ENCODE measurements around the gene PANX2. TPM values are rescaled to one million over a fixed set of nuclear protein-coding genes. Genes with fewer than 3 reads are reported as not detected.

Gene PANX2
- total and polyA plus RNA-seq, 2 of the 13 experiments (the other 11 are each of a cell fraction or from before 2014, with no cell fraction given), result 0.15 to 1.1 TPM

- ATAC-seq, result no peak
- FAIRE-seq, result no peak
- Histone ChIP-seq H3K4me1 (ENCODE audit: insufficient read depth, low read length) (no peaks in the 10 kb centered on the region), H3K4me2 (ENCODE audit: low read depth, low read length) (no peak overlapping the region), H3K9me3 (ENCODE audit: low read length) (no peaks in the 10 kb centered on the region), H2AFZ (ENCODE audit: low read length) (no peak overlapping the region), H3K9ac (ENCODE audit: insufficient read depth, low read depth, low read length) (no peak overlapping the region), H3K27ac (ENCODE audit: extremely low read length, insufficient read depth, low read length) (no peak overlapping the region), H3K27me3 (ENCODE audit: control insufficient read depth in 1 of 2, insufficient read depth in 2 of 2, low read length in 2 of 2) (peaks cover 1 to 29% of the 10 kb centered on the region in 2 experiments; a peak in 4 of 5 replicates), H3K79me2 (ENCODE audit: insufficient read depth, low read length) (no peaks in the 10 kb centered on the region), H3K4me3 (replicated peaks in 1 of 3; ENCODE audit: insufficient read depth in 1 of 3, low read depth in 2 of 3, low read length in 3 of 3) (no peak overlapping the region), H4K20me1 (ENCODE audit: insufficient read depth, low read length) (no peaks in the 10 kb centered on the region), H3K36me3 (replicated peaks in 1 of 2; ENCODE audit: control insufficient read depth in 1 of 2, insufficient read depth in 2 of 2, low read length in 2 of 2) (no peaks in the 10 kb centered on the region)
- TF ChIP-seq ZNF670 (CRISPR knock-in tag; IDR thresholded peaks at IDR 0.05; ENCODE audit: borderline replicate concordance), result no peak
- no peak for TF ChIP-seq U2AF2 (IDR thresholded peaks at IDR 0.05; ENCODE audit: low read depth, low read length)
- TF ChIP-seq ELF3 (CRISPR knock-in tag; IDR thresholded peaks at IDR 0.05), result no peak
- TF ChIP-seq ZBTB10 (CRISPR knock-in tag; IDR thresholded peaks at IDR 0.05; ENCODE audit: borderline replicate concordance), result no peak
- TF ChIP-seq ZBTB44 (CRISPR knock-in tag; IDR thresholded peaks at IDR 0.05), result no peak
- TF ChIP-seq RORA (CRISPR knock-in tag; IDR thresholded peaks at IDR 0.05), result no peak
- DNase-seq (ENCODE audit: low spot score), result no peak
- ChIA-PET CTCF (ENCODE audit: low intra/inter-chr PET ratio, low total read pairs) (no interaction called here), POLR2A (no interaction called here)
- WGBS (ENCODE audit: low lambda C conversion rate), result no CpG with 5 or more reads among the region's 10 CpGs
- no TSS peak for BruUV-seq (replicated peaks)
- in situ Hi-C loops (cut with HindIII; ENCODE audit: extremely low pct_ligation_motif_present, low pct_unique_long_range_greater_than_20kb) (no loop called here), intact Hi-C loops (cut with micrococcal nuclease; ENCODE audit: unreplicated experiment) (no loop called here)
These were observed 8.1 kb upstream of the PANX2 start for GRCh38 chr22:50162391-50162956.

Data from HepG2 (cell line).